Neural crest cell (in vitro differentiated cells): ENCODE measurements around the gene MEF2D. TPM values are rescaled to one million over a fixed set of nuclear protein-coding genes. Genes with fewer than 3 reads are reported as not detected.

Source experiments
- DNase-seq: peaks from one replicate; pipeline ENCODE4 v3.0.0; 2021; ENCODE audit warnings: low read depth, mixed read lengths, low spot score
- H3K27ac Mint-ChIP-seq: one replicate; pipeline ENCODE4 v1.8.0; 2021; ENCODE audit warnings: mild to moderate bottlenecking, mixed read lengths; ENCODE audit not compliant: unreplicated experiment
- H3K27me3 Mint-ChIP-seq: 2 replicates; pipeline ENCODE4 v1.8.0; 2021; ENCODE audit warnings: low read depth, mild to moderate bottlenecking, mixed read lengths
- H3K36me3 Mint-ChIP-seq: 2 replicates; pipeline ENCODE4 v1.8.0; 2021; ENCODE audit warnings: low read depth, mild to moderate bottlenecking, mixed read lengths
- H3K4me1 Mint-ChIP-seq: 2 replicates; pipeline ENCODE4 v1.8.0; 2021; ENCODE audit warnings: mixed read lengths
- H3K4me3 Mint-ChIP-seq: one replicate; pipeline ENCODE4 v1.8.0; 2021; ENCODE audit warnings: mild to moderate bottlenecking, mixed read lengths
- H3K9me3 Mint-ChIP-seq: 2 replicates; pipeline ENCODE4 v1.8.0; 2021; ENCODE audit warnings: mixed read lengths
- total RNA-seq: library from RNA; stranded (reverse); gene quantifications from 2 replicates; pipeline ENCODE4 v1.2.1, GENCODE V29; 2021
- TF ChIP-seq, protein P1 (sequence below): fragments of 200-600 bp; sonication (generic); conservative IDR thresholded peaks from 2 replicates; pipeline ENCODE4 v1.5.0; 2021; ENCODE audit warnings: antibody characterized with exemption, mild to moderate bottlenecking

Gene MEF2D
- total RNA-seq, 1 donor from 2014 or later: 17.3 TPM

DNA sequence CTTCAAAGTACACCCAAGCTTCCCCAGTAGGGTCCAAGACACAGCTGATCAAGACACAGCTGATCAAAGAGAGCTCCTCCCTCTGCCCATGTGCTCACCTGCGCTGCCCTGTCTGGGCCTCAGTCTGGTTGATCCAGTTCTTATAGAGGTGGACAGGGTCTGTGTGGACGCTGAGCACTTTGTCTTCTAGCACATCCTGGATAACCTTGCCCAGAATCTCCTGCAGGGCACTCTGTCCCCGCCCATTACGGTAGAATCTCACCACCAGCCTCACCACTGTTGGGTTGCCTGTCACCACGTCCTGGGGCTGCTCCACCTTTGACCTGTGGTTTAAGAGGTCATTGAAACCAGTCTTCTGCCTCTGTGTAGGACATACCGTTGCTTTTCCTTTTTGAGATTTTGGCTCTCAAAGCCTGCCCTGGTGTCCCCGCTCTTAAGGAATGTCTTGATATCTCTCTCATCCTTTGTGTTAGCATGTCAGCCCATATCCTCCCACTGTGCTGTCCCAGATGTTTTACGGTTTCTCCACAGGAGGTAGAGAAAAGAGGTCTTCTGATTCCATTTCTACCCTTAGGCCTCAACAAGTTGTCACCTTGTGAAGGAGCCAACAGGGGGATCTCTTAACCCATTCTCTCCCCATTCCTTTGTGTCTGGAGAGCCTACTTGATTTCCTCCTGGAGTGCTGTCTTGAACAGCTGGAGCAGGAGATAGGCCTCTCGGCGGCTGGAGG is 38.3 kb upstream of the MEF2D start:
- H3K36me3 Mint-ChIP-seq: peaks cover 27% of the 10 kb centered on the region
- TF ChIP-seq, protein P1, sequence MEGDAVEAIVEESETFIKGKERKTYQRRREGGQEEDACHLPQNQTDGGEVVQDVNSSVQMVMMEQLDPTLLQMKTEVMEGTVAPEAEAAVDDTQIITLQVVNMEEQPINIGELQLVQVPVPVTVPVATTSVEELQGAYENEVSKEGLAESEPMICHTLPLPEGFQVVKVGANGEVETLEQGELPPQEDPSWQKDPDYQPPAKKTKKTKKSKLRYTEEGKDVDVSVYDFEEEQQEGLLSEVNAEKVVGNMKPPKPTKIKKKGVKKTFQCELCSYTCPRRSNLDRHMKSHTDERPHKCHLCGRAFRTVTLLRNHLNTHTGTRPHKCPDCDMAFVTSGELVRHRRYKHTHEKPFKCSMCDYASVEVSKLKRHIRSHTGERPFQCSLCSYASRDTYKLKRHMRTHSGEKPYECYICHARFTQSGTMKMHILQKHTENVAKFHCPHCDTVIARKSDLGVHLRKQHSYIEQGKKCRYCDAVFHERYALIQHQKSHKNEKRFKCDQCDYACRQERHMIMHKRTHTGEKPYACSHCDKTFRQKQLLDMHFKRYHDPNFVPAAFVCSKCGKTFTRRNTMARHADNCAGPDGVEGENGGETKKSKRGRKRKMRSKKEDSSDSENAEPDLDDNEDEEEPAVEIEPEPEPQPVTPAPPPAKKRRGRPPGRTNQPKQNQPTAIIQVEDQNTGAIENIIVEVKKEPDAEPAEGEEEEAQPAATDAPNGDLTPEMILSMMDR: no peak
- no peak overlapping the region for H3K4me3 Mint-ChIP-seq
- no peak overlapping the region for H3K27ac Mint-ChIP-seq
- H3K27me3 Mint-ChIP-seq: no peaks in the 10 kb centered on the region
- no peaks in the 10 kb centered on the region for H3K4me1 Mint-ChIP-seq
- H3K9me3 Mint-ChIP-seq: no peaks in the 10 kb centered on the region
- DNase-seq: no peak

DNA sequence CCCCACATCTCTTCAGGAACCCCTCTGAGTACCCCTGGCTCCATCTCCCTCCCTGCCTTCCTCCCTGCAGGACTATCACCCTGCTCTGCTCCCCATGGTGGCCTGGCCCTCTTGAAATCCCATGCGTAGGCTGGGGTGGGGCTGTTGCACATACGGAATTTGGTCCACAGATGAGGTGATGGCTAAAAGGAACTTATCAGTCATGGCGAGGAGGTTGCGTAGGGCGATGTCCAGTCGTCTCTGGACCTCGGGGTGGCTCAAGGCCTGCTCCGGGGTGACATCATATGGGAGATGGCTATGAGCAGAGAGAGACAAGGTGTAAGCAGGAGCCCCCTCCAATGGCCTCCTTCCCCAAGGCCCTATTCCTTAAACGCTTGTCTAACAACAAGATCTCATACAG is 36.5 kb upstream of the MEF2D start:
- Mint-ChIP-seq H3K9me3 (no peaks in the 10 kb centered on the region), H3K27ac (no peak overlapping the region), H3K27me3 (no peaks in the 10 kb centered on the region), H3K36me3 (peaks cover 28% of the 10 kb centered on the region), H3K4me3 (no peak overlapping the region), H3K4me1 (no peaks in the 10 kb centered on the region)
- DNase-seq: no peak
- TF ChIP-seq, protein P1: no peak

DNA sequence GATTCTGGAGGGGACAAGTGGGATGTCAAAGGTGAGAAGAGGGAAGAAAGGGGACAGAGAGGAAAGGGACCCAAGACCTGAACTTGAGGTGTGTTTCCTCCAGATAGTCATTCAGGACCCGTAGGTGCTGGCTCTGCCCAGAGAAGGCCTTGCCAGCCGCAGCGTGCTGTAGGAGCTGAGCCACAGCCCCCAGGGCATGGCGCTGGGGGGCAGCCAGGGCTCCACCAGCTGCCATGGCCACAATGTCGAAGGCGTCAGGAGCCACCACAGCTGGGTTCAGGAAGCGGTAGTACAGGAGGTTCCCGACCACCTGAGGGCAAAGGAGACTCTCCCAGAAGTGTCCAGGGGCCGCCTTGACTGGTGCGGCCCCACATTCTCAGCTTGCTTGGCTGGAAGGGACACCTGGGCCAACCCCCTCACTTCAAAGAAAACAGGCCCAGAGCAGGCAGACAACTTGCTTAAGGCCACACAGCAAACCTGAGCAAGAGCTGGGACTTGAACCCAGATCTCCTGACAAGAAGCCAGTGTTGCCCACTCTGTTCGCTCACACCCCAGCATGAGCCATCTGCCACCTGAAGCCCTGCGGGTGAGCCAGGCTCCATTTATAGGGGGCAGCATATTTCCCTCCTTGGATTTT is 34.0 kb upstream of the MEF2D start:
- no peaks in the 10 kb centered on the region for H3K27me3 Mint-ChIP-seq
- peaks cover 24% of the 10 kb centered on the region for H3K36me3 Mint-ChIP-seq
- no peaks in the 10 kb centered on the region for H3K4me1 Mint-ChIP-seq
- H3K9me3 Mint-ChIP-seq: no peaks in the 10 kb centered on the region
- H3K4me3 Mint-ChIP-seq: no peak overlapping the region
- TF ChIP-seq, protein P1: no peak
- no peak for DNase-seq
- H3K27ac Mint-ChIP-seq: no peak overlapping the region

DNA sequence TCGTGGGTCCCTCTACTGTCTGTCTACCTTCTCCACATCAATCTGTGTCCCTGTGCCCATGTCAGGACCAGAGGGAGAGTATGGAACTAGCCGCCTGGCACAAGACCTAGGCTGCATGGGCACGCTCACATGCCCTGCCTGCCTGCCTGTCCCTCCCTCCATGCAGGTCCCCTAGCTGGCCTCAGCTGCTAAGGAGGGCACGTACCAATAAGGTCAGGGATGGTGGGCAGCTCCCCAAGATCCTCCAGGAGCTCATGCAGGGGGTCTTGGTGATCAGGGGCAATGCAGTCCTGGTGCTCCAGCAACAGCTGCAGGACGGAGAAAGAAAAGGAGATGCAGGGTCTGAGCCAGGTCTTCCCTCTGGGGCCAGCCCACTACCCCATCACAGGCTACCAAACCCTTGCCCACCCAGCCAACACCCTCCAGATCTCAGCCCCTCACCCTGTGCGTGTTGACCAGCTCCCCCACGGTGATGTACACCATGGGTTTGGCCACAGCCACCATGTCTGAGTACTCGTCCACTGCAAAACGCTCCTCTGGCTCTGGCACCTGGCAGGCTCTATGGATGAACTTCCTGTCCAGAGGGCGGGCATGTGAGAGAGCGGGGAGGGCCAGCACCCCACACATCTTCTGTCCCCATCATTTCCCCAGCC is 33.1 kb upstream of the MEF2D start:
- DNase-seq: no peak
- Mint-ChIP-seq H3K9me3 (no peaks in the 10 kb centered on the region), H3K27me3 (no peaks in the 10 kb centered on the region), H3K36me3 (peaks cover 19% of the 10 kb centered on the region), H3K4me3 (no peak overlapping the region), H3K27ac (no peak overlapping the region), H3K4me1 (no peaks in the 10 kb centered on the region)
- TF ChIP-seq, protein P1: no peak

DNA sequence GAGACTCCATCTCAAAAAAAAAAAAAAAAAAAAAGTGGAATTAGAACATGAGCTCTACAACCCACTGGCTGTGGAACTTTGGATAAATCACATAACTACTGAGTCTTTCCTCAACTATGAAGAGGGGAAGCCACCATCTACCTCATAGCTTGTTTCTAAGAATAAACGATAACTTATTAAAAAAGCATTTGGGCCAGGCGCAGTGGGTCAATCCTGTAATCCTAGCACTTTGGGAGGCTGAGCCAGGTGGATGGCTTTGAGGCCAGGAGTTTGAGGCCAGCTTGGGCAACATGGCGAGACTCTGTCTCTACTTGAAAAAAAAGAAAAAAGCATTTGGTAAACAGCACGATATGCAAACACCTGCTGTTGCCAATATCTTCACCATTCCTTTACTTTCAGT is 31.8 kb upstream of the MEF2D start:
- H3K27me3 Mint-ChIP-seq: no peaks in the 10 kb centered on the region
- H3K36me3 Mint-ChIP-seq: peaks cover 19% of the 10 kb centered on the region
- no peaks in the 10 kb centered on the region for H3K4me1 Mint-ChIP-seq
- H3K4me3 Mint-ChIP-seq: no peak overlapping the region
- no peak overlapping the region for H3K27ac Mint-ChIP-seq
- no peak for DNase-seq
- TF ChIP-seq, protein P1: no peak
- no peaks in the 10 kb centered on the region for H3K9me3 Mint-ChIP-seq
